Trophoblast cell (in vitro differentiated cells and primary cell): Measurements from ENCODE around the gene CUEDC1.

Experiments
- DNase-seq, 2 donors: peaks; one replicate each; pipeline ENCODE4 v3.0.0-alpha.2; 2016
- H2AFZ ChIP-seq: 2 replicates; pipeline ENCODE4 v1.6.1; 2013; ENCODE audit warnings: low read length, moderate library complexity, mild to moderate bottlenecking; ENCODE audit not compliant: insufficient read depth, poor library complexity
- H2AK5ac ChIP-seq: 2 replicates; pipeline ENCODE4 v1.6.1; 2013; ENCODE audit warnings: mild to moderate bottlenecking, low read length
- H2BK120ac ChIP-seq: 2 replicates; pipeline ENCODE4 v1.6.1; 2013; ENCODE audit warnings: low read length, mild to moderate bottlenecking, moderate library complexity; ENCODE audit not compliant: insufficient read depth, poor library complexity
- H2BK12ac ChIP-seq: 2 replicates; pipeline ENCODE4 v1.6.1; 2013; ENCODE audit warnings: mild to moderate bottlenecking, low read length, moderate library complexity
- H2BK5ac ChIP-seq: 2 replicates; pipeline ENCODE4 v1.6.1; 2013; ENCODE audit warnings: low read length, low read depth, moderate library complexity, mild to moderate bottlenecking; ENCODE audit not compliant: poor library complexity
- H3K14ac ChIP-seq: 2 replicates; pipeline ENCODE4 v1.6.1; 2013; ENCODE audit warnings: mild to moderate bottlenecking, low read length
- H3K18ac ChIP-seq: 2 replicates; pipeline ENCODE4 v1.6.1; 2013; ENCODE audit warnings: mild to moderate bottlenecking, low read length
- H3K23ac ChIP-seq: 2 replicates; pipeline ENCODE4 v1.6.1; 2013; ENCODE audit warnings: low read length
- H3K27ac ChIP-seq: 2 replicates; pipeline ENCODE4 v1.5.1; 2013; ENCODE audit warnings: low read depth, mild to moderate bottlenecking, inconsistent platforms, low read length, moderate library complexity
- H3K27me3 ChIP-seq: 2 replicates; pipeline ENCODE4 v1.6.1; 2013; ENCODE audit warnings: inconsistent platforms, mild to moderate bottlenecking, low read length, moderate library complexity; ENCODE audit not compliant: insufficient read depth
- H3K36me3 ChIP-seq, 2 experiments: 1 replicate in 1 of 2; 2 replicates in 1 of 2; pipeline ENCODE4 v1.6.1; 2013; ENCODE audit warnings: low read length in 2 of 2, mild to moderate bottlenecking in 2 of 2, moderate library complexity in 1 of 2; ENCODE audit not compliant: insufficient read depth in 2 of 2, control insufficient read depth in 1 of 2
- H3K4ac ChIP-seq: 2 replicates; pipeline ENCODE4 v1.6.1; 2013; ENCODE audit warnings: low read depth, mild to moderate bottlenecking, low read length, moderate library complexity
- H3K4me1 ChIP-seq, 2 experiments: 1 replicate in 1 of 2; 2 replicates in 1 of 2; pipeline ENCODE4 v1.6.1; 2013; ENCODE audit warnings: low read length in 2 of 2, mild to moderate bottlenecking in 2 of 2, moderate library complexity in 1 of 2; ENCODE audit not compliant: insufficient read depth in 2 of 2, control insufficient read depth in 1 of 2
- H3K4me2 ChIP-seq: 2 replicates; pipeline ENCODE4 v1.6.1; 2013; ENCODE audit warnings: inconsistent platforms, mild to moderate bottlenecking, low read length, moderate library complexity
- H3K4me3 ChIP-seq: 2 replicates; pipeline ENCODE4 v1.5.1; 2013; ENCODE audit warnings: mild to moderate bottlenecking, low read depth, low read length, inconsistent platforms
- H3K79me1 ChIP-seq: one replicate; pipeline ENCODE4 v1.6.1; 2013; ENCODE audit warnings: low read length
- H3K79me2 ChIP-seq: 2 replicates; pipeline ENCODE4 v1.6.1; 2013; ENCODE audit warnings: low read length, mild to moderate bottlenecking; ENCODE audit not compliant: control insufficient read depth, insufficient read depth, poor library complexity
- H3K9ac ChIP-seq: 2 replicates; pipeline ENCODE4 v1.6.1; 2013; ENCODE audit warnings: mild to moderate bottlenecking, low read length
- H3K9me3 ChIP-seq: 2 replicates; pipeline ENCODE4 v1.6.1; 2013; ENCODE audit warnings: low read depth, mild to moderate bottlenecking, control low read depth, inconsistent platforms, low read length; ENCODE audit not compliant: insufficient read depth
- H4K12ac ChIP-seq: 2 replicates; pipeline ENCODE4 v1.6.1; 2013; ENCODE audit warnings: low read depth, mild to moderate bottlenecking, low read length, moderate library complexity
- H4K8ac ChIP-seq: 2 replicates; pipeline ENCODE4 v1.6.1; 2013; ENCODE audit warnings: low read depth, mild to moderate bottlenecking, low read length, moderate library complexity
- H4K91ac ChIP-seq: one replicate; pipeline ENCODE4 v1.6.1; 2013; ENCODE audit warnings: low read depth, mild to moderate bottlenecking, low read length, moderate library complexity
- WGBS: extraction: QIAGEN DNeasy Blood & Tissue Kit; methylation state at CpG from one replicate; pipeline ENCODE4 v1.1.7; 2013; ENCODE audit warnings: missing lambda C conversion rate; ENCODE audit not compliant: insufficient read length, insufficient coverage; ENCODE audit errors: extremely low coverage; 5-methylcytosine and 5-hydroxymethylcytosine counted together

CUEDC1 gene

GRCh38 chr17:57948555-57949420 is 6.4 kb downstream of the CUEDC1 start:
- no peak overlapping the region for H3K4ac ChIP-seq
- H3K4me3 ChIP-seq, result no peak overlapping the region
- H3K14ac ChIP-seq, result peak overlapping the region; percentile 25
- peak; percentile 37 to 85 for DNase-seq
- H3K4me1 ChIP-seq, result peaks cover 32 to 40% of the 10 kb centered on the region in 2 experiments
- H3K18ac ChIP-seq, result peak overlapping the region; percentile 69
- peaks cover 15% of the 10 kb centered on the region for H3K79me1 ChIP-seq
- no peaks in the 10 kb centered on the region for H3K27me3 ChIP-seq
- H3K4me2 ChIP-seq, result peak overlapping the region; percentile 21
- H2BK5ac ChIP-seq, result peak overlapping the region; percentile 63
- WGBS, result no CpG with 5 or more reads among the region's 5 CpGs
- H3K9me3 ChIP-seq, result peaks cover 1% of the 10 kb centered on the region
- no peak overlapping the region for H4K12ac ChIP-seq
- H3K9ac ChIP-seq, result peak overlapping the region; percentile 6
- peak overlapping the region; percentile 20 for H4K8ac ChIP-seq
- H3K23ac ChIP-seq, result no peak overlapping the region
- H3K36me3 ChIP-seq, result no peaks in the 10 kb centered on the region
- peak overlapping the region; percentile 62 for H2AFZ ChIP-seq
- H2AK5ac ChIP-seq, result peak overlapping the region; percentile 58
- H3K79me2 ChIP-seq, result no peaks in the 10 kb centered on the region
- peak overlapping the region; percentile 93 for H3K27ac ChIP-seq
- peak overlapping the region; percentile 40 for H2BK120ac ChIP-seq
- peak overlapping the region; percentile 34 for H2BK12ac ChIP-seq
- H4K91ac ChIP-seq, result peak overlapping the region; percentile 59

GRCh38 chr17:57948169-57948554 is 7.0 kb downstream of the CUEDC1 start:
- H2AFZ ChIP-seq, result no peak overlapping the region
- H3K27me3 ChIP-seq, result no peaks in the 10 kb centered on the region
- peaks cover 25 to 34% of the 10 kb centered on the region in 2 experiments for H3K4me1 ChIP-seq
- no peak overlapping the region for H4K12ac ChIP-seq
- peak overlapping the region; percentile 87 for H2BK120ac ChIP-seq
- peaks cover 1% of the 10 kb centered on the region for H3K9me3 ChIP-seq
- no peak overlapping the region for H3K9ac ChIP-seq
- no peaks in the 10 kb centered on the region for H3K36me3 ChIP-seq
- no peak for DNase-seq
- H3K4ac ChIP-seq, result no peak overlapping the region
- H3K4me3 ChIP-seq, result no peak overlapping the region
- H3K18ac ChIP-seq, result peak overlapping the region; percentile 67
- peaks cover 15% of the 10 kb centered on the region for H3K79me1 ChIP-seq
- peak overlapping the region; percentile 32 for H4K8ac ChIP-seq
- no CpG with 5 or more reads among the region's 5 CpGs for WGBS
- H3K23ac ChIP-seq, result no peak overlapping the region
- peak overlapping the region; percentile 13 for H3K4me2 ChIP-seq
- peak overlapping the region; percentile 60 for H2AK5ac ChIP-seq
- H3K79me2 ChIP-seq, result no peaks in the 10 kb centered on the region
- peak overlapping the region; percentile 83 for H2BK12ac ChIP-seq
- peak overlapping the region; percentile 61 for H2BK5ac ChIP-seq
- H4K91ac ChIP-seq, result peak overlapping the region; percentile 75
- peak overlapping the region; percentile 90 for H3K27ac ChIP-seq
- peak overlapping the region; percentile 55 for H3K14ac ChIP-seq

- Histone ChIP-seq H3K4me3 (no peak overlapping the region), H3K79me1 (peaks cover 12% of the 10 kb centered on the region), H3K23ac (no peak overlapping the region), H3K4me1 (peaks cover 17 to 26% of the 10 kb centered on the region in 2 experiments), H4K8ac (no peak overlapping the region), H3K36me3 (no peaks in the 10 kb centered on the region), H4K12ac (no peak overlapping the region), H3K27ac (no peak overlapping the region), H3K18ac (no peak overlapping the region), H2BK5ac (no peak overlapping the region), H4K91ac (no peak overlapping the region), H2AFZ (no peak overlapping the region), H3K4me2 (no peak overlapping the region), H3K9me3 (peaks cover 1% of the 10 kb centered on the region), H2BK120ac (peak overlapping the region; percentile 24), H3K4ac (no peak overlapping the region), H2AK5ac (no peak overlapping the region), H3K79me2 (no peaks in the 10 kb centered on the region), H2BK12ac (peak overlapping the region; percentile 30), H3K9ac (no peak overlapping the region), H3K14ac (no peak overlapping the region), H3K27me3 (no peaks in the 10 kb centered on the region)
- no CpG with 5 or more reads among the region's 9 CpGs for WGBS
- no peak for DNase-seq
Measured at GRCh38 chr17:57947369-57947768, 7.8 kb downstream of the CUEDC1 start.

- Histone ChIP-seq H2BK120ac (no peak overlapping the region), H3K4me2 (no peak overlapping the region), H2BK12ac (peak overlapping the region; percentile 11), H4K91ac (no peak overlapping the region), H2AFZ (no peak overlapping the region), H3K36me3 (no peaks in the 10 kb centered on the region), H3K4ac (no peak overlapping the region), H3K79me2 (no peaks in the 10 kb centered on the region), H3K79me1 (peaks cover 12% of the 10 kb centered on the region), H3K18ac (peak overlapping the region; percentile 2), H4K8ac (no peak overlapping the region), H3K27ac (no peak overlapping the region), H4K12ac (no peak overlapping the region), H3K9me3 (peaks cover under 1% of the 10 kb centered on the region), H3K9ac (peak overlapping the region; percentile 29), H2BK5ac (no peak overlapping the region), H3K4me1 (peaks cover 15 to 23% of the 10 kb centered on the region in 2 experiments), H2AK5ac (peak overlapping the region; percentile 52), H3K23ac (no peak overlapping the region), H3K4me3 (no peak overlapping the region), H3K14ac (no peak overlapping the region), H3K27me3 (no peaks in the 10 kb centered on the region)
- DNase-seq, result peak; percentile 29 to 52
- no CpG with 5 or more reads among the region's 10 CpGs for WGBS
Measured at GRCh38 chr17:57946798-57947358, 8.3 kb downstream of the CUEDC1 start.
